ENCODE data around the gene CFTR. TPM values are rescaled to one million over a fixed set of nuclear protein-coding genes. Genes with fewer than 3 reads are reported as not detected.

The CFTR gene
- total and polyA plus RNA-seq, 10 of the 15 experiments (the other 5 are each of a cell fraction or from before 2014, with no cell fraction given): 0.02 to 2.3 (median 0.21) TPM; not detected in 1

- intact Hi-C loops (cut with micrococcal nuclease; ENCODE audit: unreplicated experiment): no loop called here
- DNase-seq (ENCODE audit: low read depth, low spot score) (no peak), FAIRE-seq (no peak), ATAC-seq (no peak)
- CTCF ChIA-PET: interaction anchor here (1.8 to 3.3 kb wide), 3 partner anchors 10 to 266 kb away, joined by 6 to 15 read pairs (median 10); no protein-coding TSS in a partner anchor
- TF ChIP-seq NR2C2 (IDR thresholded peaks at IDR 0.05; ENCODE audit: borderline replicate concordance, control insufficient read depth, insufficient read length, low read depth) (no peak), MEF2A (IDR thresholded peaks at IDR 0.05; ENCODE audit: insufficient read depth, low read depth, low read length) (no peak), CBX5 (IDR thresholded peaks at IDR 0.05; ENCODE audit: low read depth) (no peak), WRNIP1 (IDR thresholded peaks at IDR 0.05; ENCODE audit: borderline replicate concordance, low read depth, low read length) (no peak), SP1 (IDR thresholded peaks at IDR 0.05; ENCODE audit: low read depth, low read length) (no peak), BHLHE40 (IDR thresholded peaks at IDR 0.05; ENCODE audit: borderline replicate concordance in 1 of 2, low read depth in 2 of 2, low read length in 1 of 2) (no peak), TCF7 (IDR thresholded peaks at IDR 0.05; ENCODE audit: borderline replicate concordance) (no peak)
- Histone ChIP-seq H3K9me3 (replicated peaks; ENCODE audit: control insufficient read depth, insufficient read depth, low read length) (no peaks in the 10 kb centered on the region), H4K20me1 (ENCODE audit: control insufficient read depth, insufficient read depth) (no peaks in the 10 kb centered on the region), H3K79me2 (ENCODE audit: control insufficient read depth, insufficient read depth, low read length) (no peaks in the 10 kb centered on the region), H3K4me3 (no peak overlapping the region), H3K27ac (ENCODE audit: control insufficient read depth, insufficient read depth) (no peak overlapping the region), H3K4me2 (ENCODE audit: control insufficient read depth, insufficient read depth) (no peak overlapping the region), H3K9ac (ENCODE audit: control insufficient read depth, insufficient read depth, low read length) (no peak overlapping the region), H2AFZ (ENCODE audit: control insufficient read depth, low read depth, low read length) (no peak overlapping the region), H3K36me3 (ENCODE audit: control insufficient read depth in 2 of 2, insufficient read depth in 2 of 2, low read length in 1 of 2) (no peaks in the 10 kb centered on the region), H3K27me3 (replicated peaks in 1 of 2; ENCODE audit: control insufficient read depth in 2 of 2, insufficient read depth in 2 of 2, low read length in 1 of 2) (no peaks in the 10 kb centered on the region; a peak in 1 of 4 replicates), H3K4me1 (ENCODE audit: control insufficient read depth, insufficient read depth, low read length) (no peaks in the 10 kb centered on the region)
- POLR2A ChIA-PET: no interaction called here
- RAD21 ChIA-PET (ENCODE audit: unreplicated experiment): interaction anchor here (1.1 kb wide), 1 partner anchor 208 kb away, joined by 4 read pairs; no protein-coding TSS in a partner anchor
- no TSS peak for BruUV-seq (replicated peaks)
- in situ Hi-C loops (cut with MboI): no loop called here
- WGBS (ENCODE audit: insufficient coverage, insufficient replicate concordance, low lambda C conversion rate, missing lambda C conversion rate): 43% methylated on average over 6 of the region's 6 CpGs
- SMC1A ChIA-PET (ENCODE audit: uncharacterized antibody, unreplicated experiment): interaction anchor here (0.6 to 0.9 kb wide), 3 partner anchors 74 to 293 kb away, joined by 3 read pairs; no protein-coding TSS in a partner anchor
Observed at GRCh38 chr7:117666689-117667088, 186.9 kb downstream of the CFTR start.

GRCh38 chr7:117667456-117667855 lies 187.6 kb downstream of the CFTR start:
- no peak overlapping the region for H2AFZ ChIP-seq (ENCODE audit: control insufficient read depth, low read depth, low read length)
- SMC1A ChIA-PET (ENCODE audit: uncharacterized antibody, unreplicated experiment): interaction anchor here (2.1 kb wide), 1 partner anchor 208 kb away, joined by 7 read pairs; no protein-coding TSS in a partner anchor
- BruUV-seq (replicated peaks): no TSS peak
- no peak for DNase-seq (ENCODE audit: low read depth, low spot score)
- RAD21 ChIA-PET (ENCODE audit: unreplicated experiment): interaction anchor here (1.1 kb wide), 1 partner anchor 208 kb away, joined by 4 read pairs; no protein-coding TSS in a partner anchor
- no peak overlapping the region for H3K27ac ChIP-seq (ENCODE audit: control insufficient read depth, insufficient read depth)
- H3K9ac ChIP-seq (ENCODE audit: control insufficient read depth, insufficient read depth, low read length): no peak overlapping the region
- H3K36me3 ChIP-seq (ENCODE audit: control insufficient read depth in 2 of 2, insufficient read depth in 2 of 2, low read length in 1 of 2): no peaks in the 10 kb centered on the region
- no peaks in the 10 kb centered on the region for H3K4me1 ChIP-seq (ENCODE audit: control insufficient read depth, insufficient read depth, low read length)
- CTCF ChIA-PET: interaction anchor here (1.3 to 3.3 kb wide), 4 partner anchors 9 to 267 kb away, joined by 3 to 15 read pairs (median 8); no protein-coding TSS in a partner anchor
- H3K79me2 ChIP-seq (ENCODE audit: control insufficient read depth, insufficient read depth, low read length): no peaks in the 10 kb centered on the region
- H4K20me1 ChIP-seq (ENCODE audit: control insufficient read depth, insufficient read depth): no peaks in the 10 kb centered on the region
- H3K4me3 ChIP-seq: no peak overlapping the region
- intact Hi-C loops (cut with micrococcal nuclease; ENCODE audit: unreplicated experiment): no loop called here
- H3K27me3 ChIP-seq (replicated peaks in 1 of 2; ENCODE audit: control insufficient read depth in 2 of 2, insufficient read depth in 2 of 2, low read length in 1 of 2): no peaks in the 10 kb centered on the region; a peak in 1 of 4 replicates
- POLR2A ChIA-PET: no interaction called here
- no peaks in the 10 kb centered on the region for H3K9me3 ChIP-seq (replicated peaks; ENCODE audit: control insufficient read depth, insufficient read depth, low read length)
- WGBS (ENCODE audit: insufficient coverage, insufficient replicate concordance, low lambda C conversion rate, missing lambda C conversion rate): 21% methylated on average over 2 of the region's 2 CpGs
- in situ Hi-C loops (cut with MboI): no loop called here
- no peak overlapping the region for H3K4me2 ChIP-seq (ENCODE audit: control insufficient read depth, insufficient read depth)
- ATAC-seq: no peak
- FAIRE-seq: no peak
- TF ChIP-seq NR2F1 (conservative IDR thresholded peaks at IDR 0.05): no peak
- no peak for TF ChIP-seq ATF7 (IDR thresholded peaks at IDR 0.05; ENCODE audit: low read depth)
- TF ChIP-seq ZZZ3 (IDR thresholded peaks at IDR 0.05; ENCODE audit: control insufficient read depth, insufficient read length, low read depth): no peak
- no peak for TF ChIP-seq DPF2 (IDR thresholded peaks at IDR 0.05)
- TF ChIP-seq IKZF2 (IDR thresholded peaks at IDR 0.05): no peak
- TF ChIP-seq MTA2 (IDR thresholded peaks at IDR 0.05; ENCODE audit: low read depth): no peak
- no peak for TF ChIP-seq RCOR1 (conservative IDR thresholded peaks at IDR 0.05; ENCODE audit: low read depth, low read length)
- no peak for TF ChIP-seq TBL1XR1 (IDR thresholded peaks at IDR 0.05; ENCODE audit: low read depth, low read length)
- no peak for TF ChIP-seq ZNF207 (IDR thresholded peaks at IDR 0.05; ENCODE audit: borderline replicate concordance)
- no peak for TF ChIP-seq MYB (IDR thresholded peaks at IDR 0.05; ENCODE audit: borderline replicate concordance, low read depth, low read length)
- TF ChIP-seq PML (IDR thresholded peaks at IDR 0.05; ENCODE audit: low read length): no peak
- TF ChIP-seq NFIC (IDR thresholded peaks at IDR 0.05; ENCODE audit: low read depth, low read length): no peak
- no peak for TF ChIP-seq NR2C2 (IDR thresholded peaks at IDR 0.05; ENCODE audit: borderline replicate concordance, control insufficient read depth, insufficient read length, low read depth)
- TF ChIP-seq STAT1 (conservative IDR thresholded peaks at IDR 0.05): no peak

Data from GM12878 (cell line).